ENCODE data around the gene PLEKHG1. TPM values are rescaled to one million over a fixed set of nuclear protein-coding genes. Genes with fewer than 3 reads are reported as not detected.

The PLEKHG1 gene
- total and polyA plus RNA-seq, 2 experiments from 2014 or later: 2.3 to 8.5 TPM

DNA sequence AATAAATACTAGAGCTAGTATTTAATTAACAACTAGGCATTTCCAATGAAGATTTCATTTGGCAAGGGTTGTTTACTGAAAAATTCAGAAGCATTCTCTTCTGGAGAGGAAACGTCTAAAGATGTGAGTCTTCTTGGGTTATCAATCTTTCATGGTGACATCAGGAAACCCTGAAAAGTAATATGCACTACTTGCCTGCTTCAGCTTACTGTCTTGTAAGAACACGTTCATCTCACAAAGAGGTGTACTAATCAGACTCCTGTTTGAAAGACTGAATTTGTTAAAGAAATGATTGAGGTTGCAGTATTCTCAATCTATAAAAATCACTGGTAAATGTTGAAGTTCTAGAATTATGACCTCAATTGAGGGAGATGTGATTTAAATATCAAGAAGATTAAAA is 16.9 kb downstream of the PLEKHG1 start:
- Histone ChIP-seq H3K27me3 (no peaks in the 10 kb centered on the region), H3K4me3 (no peak overlapping the region), H3K4me1 (ENCODE audit: low read depth) (no peaks in the 10 kb centered on the region), H3K27ac (no peak overlapping the region), H3K9me3 (ENCODE audit: low read depth) (no peaks in the 10 kb centered on the region), H3K36me3 (no peaks in the 10 kb centered on the region)
- no peak for DNase-seq (ENCODE audit: low read depth in 1 of 2, low spot score in 1 of 2)
- TF ChIP-seq, protein P1, sequence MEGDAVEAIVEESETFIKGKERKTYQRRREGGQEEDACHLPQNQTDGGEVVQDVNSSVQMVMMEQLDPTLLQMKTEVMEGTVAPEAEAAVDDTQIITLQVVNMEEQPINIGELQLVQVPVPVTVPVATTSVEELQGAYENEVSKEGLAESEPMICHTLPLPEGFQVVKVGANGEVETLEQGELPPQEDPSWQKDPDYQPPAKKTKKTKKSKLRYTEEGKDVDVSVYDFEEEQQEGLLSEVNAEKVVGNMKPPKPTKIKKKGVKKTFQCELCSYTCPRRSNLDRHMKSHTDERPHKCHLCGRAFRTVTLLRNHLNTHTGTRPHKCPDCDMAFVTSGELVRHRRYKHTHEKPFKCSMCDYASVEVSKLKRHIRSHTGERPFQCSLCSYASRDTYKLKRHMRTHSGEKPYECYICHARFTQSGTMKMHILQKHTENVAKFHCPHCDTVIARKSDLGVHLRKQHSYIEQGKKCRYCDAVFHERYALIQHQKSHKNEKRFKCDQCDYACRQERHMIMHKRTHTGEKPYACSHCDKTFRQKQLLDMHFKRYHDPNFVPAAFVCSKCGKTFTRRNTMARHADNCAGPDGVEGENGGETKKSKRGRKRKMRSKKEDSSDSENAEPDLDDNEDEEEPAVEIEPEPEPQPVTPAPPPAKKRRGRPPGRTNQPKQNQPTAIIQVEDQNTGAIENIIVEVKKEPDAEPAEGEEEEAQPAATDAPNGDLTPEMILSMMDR (IDR thresholded peaks at IDR 0.05; ENCODE audit: low read depth, low read length): no peak

DNA sequence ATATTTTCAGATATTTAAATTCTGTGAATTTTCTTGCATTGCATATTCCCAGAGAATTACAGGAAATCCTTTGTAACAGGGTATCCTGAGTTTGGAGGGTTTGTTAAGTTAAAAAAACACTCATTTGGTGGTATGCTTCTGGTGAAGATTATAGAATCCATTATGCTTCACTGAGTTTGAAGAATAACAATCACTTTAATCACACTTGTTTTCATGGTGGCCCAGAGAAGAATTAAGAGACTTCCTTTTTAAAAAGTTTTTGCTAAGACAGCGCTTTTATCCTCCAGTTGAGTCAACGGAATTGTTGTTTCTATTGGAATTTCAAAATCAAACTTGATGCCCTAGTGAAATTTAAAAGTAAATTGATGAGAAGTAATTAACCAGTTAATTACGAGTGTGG is 17.4 kb downstream of the PLEKHG1 start:
- no peak overlapping the region for H3K4me3 ChIP-seq

DNA sequence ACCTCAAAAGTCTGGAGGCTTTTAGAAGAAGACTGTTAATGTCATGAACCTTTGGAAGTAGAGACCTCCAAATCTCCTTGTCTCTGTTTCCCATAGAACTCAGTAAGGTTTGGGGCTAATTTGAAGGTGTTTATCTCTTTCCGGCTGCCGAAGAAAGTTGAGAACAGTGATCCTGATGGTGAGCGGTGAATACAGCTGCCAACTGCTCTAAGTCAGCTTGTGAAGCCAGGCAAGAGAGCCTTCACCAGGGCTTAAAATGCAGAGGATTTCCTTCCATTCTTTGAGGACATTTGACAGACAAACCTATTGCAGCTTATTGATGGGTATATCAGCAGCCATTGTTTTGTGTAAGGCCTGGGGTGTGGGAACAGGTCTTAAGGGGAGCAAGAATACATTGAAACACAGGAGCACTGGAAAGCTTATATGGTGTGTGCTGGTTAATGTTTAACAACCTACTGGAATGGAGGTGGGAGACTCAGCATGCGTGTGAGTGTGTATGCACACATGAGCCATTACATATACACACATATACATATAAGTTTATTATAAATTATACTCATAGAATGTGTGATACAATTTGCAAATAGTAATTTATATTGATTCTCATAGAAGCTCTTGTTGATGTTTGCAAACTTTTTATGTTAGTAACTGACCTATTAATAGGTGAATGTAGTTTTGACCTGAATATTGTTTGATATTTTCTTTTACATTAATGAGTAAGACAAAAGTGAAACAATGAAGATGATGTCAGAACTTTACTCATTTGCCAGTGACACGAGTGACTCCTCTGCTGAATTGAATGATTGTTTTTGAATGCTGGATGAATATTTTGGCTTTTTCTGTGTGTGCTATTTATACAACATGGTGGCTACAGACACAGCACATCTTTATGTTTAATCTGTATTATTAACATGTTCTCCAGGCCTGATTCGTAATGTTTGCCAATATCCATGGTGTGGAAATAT is 18.1 kb downstream of the PLEKHG1 start:
- H3K36me3 ChIP-seq: no peaks in the 10 kb centered on the region
- TF ChIP-seq, protein P1 (IDR thresholded peaks at IDR 0.05; ENCODE audit: low read depth, low read length): no peak
- no peak for DNase-seq (ENCODE audit: low read depth in 1 of 2, low spot score in 1 of 2)
- H3K27me3 ChIP-seq: no peaks in the 10 kb centered on the region
- H3K4me1 ChIP-seq (ENCODE audit: low read depth): no peaks in the 10 kb centered on the region
- H3K9me3 ChIP-seq (ENCODE audit: low read depth): no peaks in the 10 kb centered on the region
- H3K27ac ChIP-seq: no peak overlapping the region
- H3K4me3 ChIP-seq: no peak overlapping the region

More for the DNA sequence above, 17.4 kb downstream of the PLEKHG1 start:
- H3K36me3 ChIP-seq: no peaks in the 10 kb centered on the region
- H3K27ac ChIP-seq: no peak overlapping the region
- H3K4me1 ChIP-seq (ENCODE audit: low read depth): no peaks in the 10 kb centered on the region
- TF ChIP-seq, protein P1 (IDR thresholded peaks at IDR 0.05; ENCODE audit: low read depth, low read length): no peak
- H3K27me3 ChIP-seq: no peaks in the 10 kb centered on the region
- H3K9me3 ChIP-seq (ENCODE audit: low read depth): no peaks in the 10 kb centered on the region
- DNase-seq (ENCODE audit: low read depth in 1 of 2, low spot score in 1 of 2): no peak

DNA sequence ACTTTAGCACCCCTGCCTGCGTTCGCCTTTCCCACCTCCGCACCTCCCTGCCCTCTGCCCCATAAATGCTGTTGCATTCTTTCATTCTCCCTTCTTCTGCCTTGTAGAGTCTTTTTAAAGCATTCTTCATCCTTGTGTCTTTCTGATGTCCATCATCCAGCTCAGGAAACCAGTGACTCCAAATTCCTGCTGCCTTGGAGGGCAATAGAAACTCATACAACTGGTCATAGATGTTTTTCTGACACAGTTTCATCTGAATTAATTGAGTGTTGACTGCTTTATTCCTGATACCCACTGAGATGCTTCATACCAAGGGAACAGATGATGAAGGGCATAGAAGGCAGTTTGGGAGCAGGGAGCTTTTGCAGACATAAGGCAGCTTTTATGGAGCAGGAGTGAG is 19.6 kb downstream of the PLEKHG1 start:
- no peaks in the 10 kb centered on the region for H3K9me3 ChIP-seq (ENCODE audit: low read depth)
- no peaks in the 10 kb centered on the region for H3K27me3 ChIP-seq
- no peak overlapping the region for H3K4me3 ChIP-seq
- DNase-seq (ENCODE audit: low read depth in 1 of 2, low spot score in 1 of 2): no peak
- H3K27ac ChIP-seq: no peak overlapping the region
- TF ChIP-seq, protein P1 (IDR thresholded peaks at IDR 0.05; ENCODE audit: low read depth, low read length): no peak
- no peaks in the 10 kb centered on the region for H3K4me1 ChIP-seq (ENCODE audit: low read depth)
- no peaks in the 10 kb centered on the region for H3K36me3 ChIP-seq

DNA sequence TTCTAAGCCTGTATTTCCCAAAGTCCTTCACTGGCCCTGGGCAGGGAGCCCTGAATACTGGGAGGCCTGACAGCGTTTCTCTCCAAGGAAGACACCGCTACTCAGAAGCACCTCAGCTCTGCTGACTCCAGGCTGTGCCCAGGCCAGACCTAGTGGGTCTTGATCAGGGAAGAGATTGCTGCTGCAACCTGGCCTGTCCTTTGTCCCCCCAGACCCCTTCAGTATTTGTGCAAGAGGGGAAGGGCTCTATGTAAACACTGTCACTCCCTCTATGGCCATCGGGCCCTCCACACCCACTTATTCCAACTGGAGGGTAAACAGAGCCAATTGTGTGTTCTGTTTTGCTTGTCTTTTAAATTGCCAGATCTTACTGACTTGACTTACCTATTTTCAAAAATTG is 20.6 kb downstream of the PLEKHG1 start:
- Histone ChIP-seq H3K27me3 (no peaks in the 10 kb centered on the region), H3K4me3 (no peak overlapping the region), H3K36me3 (no peaks in the 10 kb centered on the region), H3K4me1 (ENCODE audit: low read depth) (no peaks in the 10 kb centered on the region), H3K27ac (no peak overlapping the region), H3K9me3 (ENCODE audit: low read depth) (no peaks in the 10 kb centered on the region)
- no peak for DNase-seq (ENCODE audit: low read depth in 1 of 2, low spot score in 1 of 2)
- TF ChIP-seq, protein P1 (IDR thresholded peaks at IDR 0.05; ENCODE audit: low read depth, low read length): no peak

All from cardiac muscle cell (in vitro differentiated cells and primary cell).